ENCODE results near the gene SLC38A10.

The SLC38A10 gene

GRCh38 chr17:81298991-81299738 is 4.1 kb upstream of the SLC38A10 start:
- H3K79me2 ChIP-seq: peaks cover 3% of the 10 kb centered on the region
- TF ChIP-seq, protein P1, sequence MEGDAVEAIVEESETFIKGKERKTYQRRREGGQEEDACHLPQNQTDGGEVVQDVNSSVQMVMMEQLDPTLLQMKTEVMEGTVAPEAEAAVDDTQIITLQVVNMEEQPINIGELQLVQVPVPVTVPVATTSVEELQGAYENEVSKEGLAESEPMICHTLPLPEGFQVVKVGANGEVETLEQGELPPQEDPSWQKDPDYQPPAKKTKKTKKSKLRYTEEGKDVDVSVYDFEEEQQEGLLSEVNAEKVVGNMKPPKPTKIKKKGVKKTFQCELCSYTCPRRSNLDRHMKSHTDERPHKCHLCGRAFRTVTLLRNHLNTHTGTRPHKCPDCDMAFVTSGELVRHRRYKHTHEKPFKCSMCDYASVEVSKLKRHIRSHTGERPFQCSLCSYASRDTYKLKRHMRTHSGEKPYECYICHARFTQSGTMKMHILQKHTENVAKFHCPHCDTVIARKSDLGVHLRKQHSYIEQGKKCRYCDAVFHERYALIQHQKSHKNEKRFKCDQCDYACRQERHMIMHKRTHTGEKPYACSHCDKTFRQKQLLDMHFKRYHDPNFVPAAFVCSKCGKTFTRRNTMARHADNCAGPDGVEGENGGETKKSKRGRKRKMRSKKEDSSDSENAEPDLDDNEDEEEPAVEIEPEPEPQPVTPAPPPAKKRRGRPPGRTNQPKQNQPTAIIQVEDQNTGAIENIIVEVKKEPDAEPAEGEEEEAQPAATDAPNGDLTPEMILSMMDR (IDR thresholded peaks at IDR 0.05): no peak
- no peak overlapping the region for H3K9ac ChIP-seq
- no peak overlapping the region for H2AFZ ChIP-seq
- no peaks in the 10 kb centered on the region for H3K36me3 ChIP-seq (ENCODE audit: control insufficient read depth, insufficient read depth, low read length)
- H3K27me3 ChIP-seq (ENCODE audit: control insufficient read depth, insufficient read depth, low read length): no peaks in the 10 kb centered on the region
- no peak overlapping the region for H3K27ac ChIP-seq
- H3K4me3 ChIP-seq (ENCODE audit: low read depth, low read length): no peak overlapping the region
- no peaks in the 10 kb centered on the region for H3K9me3 ChIP-seq (ENCODE audit: control insufficient read depth, low read length)
- H3K4me1 ChIP-seq: peaks cover under 1% of the 10 kb centered on the region
- H3K4me2 ChIP-seq (ENCODE audit: low read length): no peak overlapping the region

GRCh38 chr17:81298325-81298990 is 3.4 kb upstream of the SLC38A10 start:
- no peak overlapping the region for H3K4me3 ChIP-seq (ENCODE audit: low read depth, low read length)
- no peaks in the 10 kb centered on the region for H3K27me3 ChIP-seq (ENCODE audit: control insufficient read depth, insufficient read depth, low read length)
- H3K36me3 ChIP-seq (ENCODE audit: control insufficient read depth, insufficient read depth, low read length): no peaks in the 10 kb centered on the region
- no peak overlapping the region for H3K27ac ChIP-seq
- H3K79me2 ChIP-seq: peaks cover 3% of the 10 kb centered on the region
- no peak overlapping the region for H2AFZ ChIP-seq
- no peaks in the 10 kb centered on the region for H3K9me3 ChIP-seq (ENCODE audit: control insufficient read depth, low read length)
- TF ChIP-seq, protein P1 (IDR thresholded peaks at IDR 0.05): no peak
- H3K4me2 ChIP-seq (ENCODE audit: low read length): no peak overlapping the region
- H3K9ac ChIP-seq: no peak overlapping the region
- peaks cover 4% of the 10 kb centered on the region for H3K4me1 ChIP-seq

DNA sequence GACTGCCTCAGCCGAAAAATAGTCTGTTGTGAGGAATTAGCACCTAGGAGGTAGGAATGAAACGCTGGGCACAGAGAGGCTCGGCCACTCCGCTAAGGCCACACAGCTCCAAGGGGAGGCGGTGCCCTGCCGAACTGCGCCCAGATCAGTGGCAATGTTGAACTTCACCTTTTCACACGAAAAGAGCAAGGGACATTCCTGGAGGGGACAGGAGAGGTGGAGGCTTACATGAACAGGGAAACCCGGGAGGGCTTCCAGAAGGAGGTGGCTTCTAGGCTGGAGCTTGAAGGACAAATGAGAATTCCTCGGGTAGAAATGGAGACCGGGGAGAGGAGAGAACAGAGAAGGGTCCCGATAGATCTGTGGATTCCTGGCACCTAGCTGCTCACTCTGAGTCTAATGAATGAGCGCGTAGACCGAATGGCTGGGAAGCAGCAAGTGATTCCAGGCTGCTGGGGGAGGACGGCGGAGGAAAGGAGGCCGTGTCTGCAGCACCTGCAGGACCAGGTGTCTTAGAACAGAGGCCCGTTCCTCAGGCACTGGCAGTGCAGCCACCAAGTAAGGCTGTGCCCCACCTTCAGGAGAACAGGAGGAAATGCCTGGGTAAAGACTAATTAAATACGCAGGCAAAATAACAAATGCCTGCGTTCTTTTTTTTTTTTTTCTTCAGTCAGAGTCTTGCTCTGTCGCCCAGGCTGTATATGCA is 722 bp upstream of the SLC38A10 start:
- Histone ChIP-seq H3K4me2 (ENCODE audit: low read length) (peak overlapping the region; percentile 93), H3K9me3 (ENCODE audit: control insufficient read depth, low read length) (no peaks in the 10 kb centered on the region), H3K4me1 (peaks cover 4% of the 10 kb centered on the region), H3K27me3 (ENCODE audit: control insufficient read depth, insufficient read depth, low read length) (no peaks in the 10 kb centered on the region), H3K27ac (peak overlapping the region; percentile 78), H3K4me3 (ENCODE audit: low read depth, low read length) (peak overlapping the region; percentile 98), H2AFZ (peak overlapping the region; percentile 95), H3K79me2 (peaks cover 7% of the 10 kb centered on the region), H3K36me3 (ENCODE audit: control insufficient read depth, insufficient read depth, low read length) (no peaks in the 10 kb centered on the region), H3K9ac (peak overlapping the region; percentile 79)
- TF ChIP-seq, protein P1 (IDR thresholded peaks at IDR 0.05): peak; percentile 40

DNA sequence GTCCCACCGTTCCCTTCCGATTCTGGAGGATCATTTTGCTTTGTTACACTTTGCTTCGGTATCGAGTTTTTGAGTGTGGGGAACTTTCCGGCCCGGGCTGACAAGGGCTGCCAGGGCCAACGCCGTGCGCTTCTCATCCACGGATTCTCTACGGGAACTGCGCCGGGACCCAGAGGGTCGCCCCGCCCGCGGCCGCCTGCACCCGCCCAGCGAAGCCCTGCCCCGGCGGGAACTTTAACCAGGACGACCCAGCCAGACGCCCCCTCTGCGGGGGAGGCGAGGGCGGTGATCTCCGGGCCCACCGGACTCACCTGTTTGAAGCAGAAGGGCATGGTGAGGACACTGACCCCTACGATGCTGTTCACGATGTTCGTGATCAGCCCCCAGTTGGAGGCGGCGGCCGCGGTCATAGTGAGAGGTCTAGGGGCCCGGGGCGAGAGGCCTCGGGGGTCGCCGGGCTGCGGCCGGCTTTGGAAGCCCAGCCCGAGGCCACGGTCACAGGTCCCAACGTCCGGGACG is 536 bp downstream of the SLC38A10 start:
- Histone ChIP-seq H3K9ac (peak overlapping the region; percentile 79), H3K27ac (peak overlapping the region; percentile 78), H3K4me3 (ENCODE audit: low read depth, low read length) (peak overlapping the region; percentile 98), H3K4me2 (ENCODE audit: low read length) (peak overlapping the region; percentile 93), H3K79me2 (peaks cover 15% of the 10 kb centered on the region), H3K36me3 (ENCODE audit: control insufficient read depth, insufficient read depth, low read length) (no peaks in the 10 kb centered on the region), H2AFZ (peak overlapping the region; percentile 95), H3K9me3 (ENCODE audit: control insufficient read depth, low read length) (no peaks in the 10 kb centered on the region), H3K4me1 (peaks cover 4% of the 10 kb centered on the region), H3K27me3 (ENCODE audit: control insufficient read depth, insufficient read depth, low read length) (no peaks in the 10 kb centered on the region)
- TF ChIP-seq, protein P1 (IDR thresholded peaks at IDR 0.05): no peak

All from parathyroid adenoma (tissue), 2 donors.